ENCODE measurements around the gene GALNT9. TPM values are rescaled to one million over a fixed set of nuclear protein-coding genes. Genes with fewer than 3 reads are reported as not detected.

The GALNT9 gene
- total RNA-seq, 1 donor from 2014 or later = 1.6 TPM

- Mint-ChIP-seq H3K27me3 (peaks cover 74% of the 10 kb centered on the region), H3K27ac (no peak overlapping the region), H3K9me3 (no peaks in the 10 kb centered on the region), H3K4me1 (ENCODE audit: unreplicated experiment) (peaks cover 3% of the 10 kb centered on the region), H3K36me3 (no peaks in the 10 kb centered on the region), H3K4me3 (no peak overlapping the region)
- TF ChIP-seq CTCF (conservative IDR thresholded peaks at IDR 0.05) = no peak
- no peak for DNase-seq (ENCODE audit: extremely low spot score, unreplicated experiment)
Measured at GRCh38 chr12:132187646-132188450, 141.5 kb downstream of the GALNT9 start.

- H3K27ac Mint-ChIP-seq = no peak overlapping the region
- peaks cover 3% of the 10 kb centered on the region for H3K4me1 Mint-ChIP-seq (ENCODE audit: unreplicated experiment)
- H3K36me3 Mint-ChIP-seq = no peaks in the 10 kb centered on the region
- H3K27me3 Mint-ChIP-seq = peaks cover 78% of the 10 kb centered on the region
- no peak for DNase-seq (ENCODE audit: extremely low spot score, unreplicated experiment)
- H3K9me3 Mint-ChIP-seq = no peaks in the 10 kb centered on the region
- no peak overlapping the region for H3K4me3 Mint-ChIP-seq
- no peak for TF ChIP-seq CTCF (conservative IDR thresholded peaks at IDR 0.05)
Measured at GRCh38 chr12:132186857-132187620, 142.3 kb downstream of the GALNT9 start.

GRCh38 chr12:132186208-132186856 lies 143.1 kb downstream of the GALNT9 start:
- no peaks in the 10 kb centered on the region for H3K36me3 Mint-ChIP-seq
- H3K4me1 Mint-ChIP-seq (ENCODE audit: unreplicated experiment) = peaks cover 3% of the 10 kb centered on the region
- H3K27me3 Mint-ChIP-seq = peaks cover 78% of the 10 kb centered on the region

GRCh38 chr12:132185705-132186104 lies 143.7 kb downstream of the GALNT9 start:
- peaks cover 78% of the 10 kb centered on the region for H3K27me3 Mint-ChIP-seq
- peaks cover 3% of the 10 kb centered on the region for H3K4me1 Mint-ChIP-seq (ENCODE audit: unreplicated experiment)
- no peaks in the 10 kb centered on the region for H3K36me3 Mint-ChIP-seq
- no peaks in the 10 kb centered on the region for H3K9me3 Mint-ChIP-seq
- H3K4me3 Mint-ChIP-seq = no peak overlapping the region
- no peak for DNase-seq (ENCODE audit: extremely low spot score, unreplicated experiment)
- TF ChIP-seq CTCF (conservative IDR thresholded peaks at IDR 0.05) = no peak
- H3K27ac Mint-ChIP-seq = no peak overlapping the region

More at GRCh38 chr12:132186208-132186856, 143.1 kb downstream of the GALNT9 start:
- Mint-ChIP-seq H3K9me3 (no peaks in the 10 kb centered on the region), H3K27ac (no peak overlapping the region), H3K4me3 (no peak overlapping the region)
- no peak for TF ChIP-seq CTCF (conservative IDR thresholded peaks at IDR 0.05)
- DNase-seq (ENCODE audit: extremely low spot score, unreplicated experiment) = no peak

GRCh38 chr12:132182711-132183365 lies 146.6 kb downstream of the GALNT9 start:
- Mint-ChIP-seq H3K36me3 (no peaks in the 10 kb centered on the region), H3K27me3 (peaks cover 84% of the 10 kb centered on the region), H3K9me3 (no peaks in the 10 kb centered on the region), H3K27ac (no peak overlapping the region), H3K4me3 (no peak overlapping the region), H3K4me1 (ENCODE audit: unreplicated experiment) (no peaks in the 10 kb centered on the region)
- no peak for DNase-seq (ENCODE audit: extremely low spot score, unreplicated experiment)
- no peak for TF ChIP-seq CTCF (conservative IDR thresholded peaks at IDR 0.05)
